Transverse colon (tissue), 4 donors: ENCODE results near the gene OFD1. TPM values are rescaled to one million over a fixed set of nuclear protein-coding genes. Genes with fewer than 3 reads are reported as not detected.

Experiments
- DNase-seq: peaks from one replicate; pipeline ENCODE4 v3.0.0-alpha.2; 2019
- H3K27ac ChIP-seq, 4 donors: fragments of 200-600 bp; sonication (generic); 2 replicates each; pipeline ENCODE4 v1.5.1; 2016 to 2018; ENCODE audit warnings: inconsistent platforms in 4 of 4
- H3K27me3 ChIP-seq: fragments of 200-600 bp; sonication (generic); 2 replicates; pipeline ENCODE4 v1.5.1; 2017; ENCODE audit warnings: inconsistent platforms
- H3K36me3 ChIP-seq, 4 donors: fragments of 200-600 bp; sonication (generic); 2 replicates each; pipeline ENCODE4 v1.5.1; 2017 to 2019; ENCODE audit warnings: inconsistent platforms in 4 of 4
- H3K4me1 ChIP-seq, 4 donors: fragments of 200-600 bp; sonication (generic); 2 replicates each; pipeline ENCODE4 v1.5.1; 2017 to 2020; ENCODE audit warnings: inconsistent platforms in 4 of 4
- H3K4me3 ChIP-seq, 4 donors: fragments of 200-600 bp; sonication (generic); 1 replicate in 1 of 4; 2 replicates in 3 of 4; pipeline versions ENCODE4 v1.5.1 to v1.6.1; 2017 to 2019; ENCODE audit warnings: inconsistent platforms in 4 of 4
- H3K9me3 ChIP-seq, 2 donors: fragments of 200-600 bp; sonication (generic); 2 replicates each; pipeline ENCODE4 v1.5.1; 2017 to 2019; ENCODE audit warnings: inconsistent platforms in 2 of 2
- EP300 ChIP-seq: sonication (generic); formaldehyde crosslinking; IDR thresholded peaks from one replicate; pipeline ENCODE4 v1.6.1; 2017; ENCODE audit warnings: antibody characterized with exemption, low read depth
- POLR2A ChIP-seq: fragments of 450-650 bp; IDR thresholded peaks from one replicate; pipeline ENCODE4 v1.6.1; 2016; ENCODE audit warnings: antibody characterized with exemption, mild to moderate bottlenecking, moderate library complexity
- POLR2AphosphoS5 ChIP-seq, 3 donors: sonication (generic); formaldehyde crosslinking; IDR thresholded peaks; one replicate each; pipeline ENCODE4 v1.6.1; 2016; ENCODE audit warnings: antibody characterized with exemption in 3 of 3
- WGBS, 2 donors: methylation state at CpG; one replicate each; pipeline ENCODE4 v1.1.5; 2018; ENCODE audit warnings: low coverage in 1 of 2; 5-methylcytosine and 5-hydroxymethylcytosine counted together
- in situ Hi-C, 4 donors: fragments of 200-750 bp; cut with MboI; loops; one replicate each; pipeline versions ENCODE4 v1.15.0 to v1.15.1; 2017; ENCODE audit warnings: low sequenced_read_pairs in 3 of 4, low pct_ligation_motif_present in 1 of 4, low pct_unique_long_range_greater_than_20kb in 1 of 4
- intact Hi-C: fragments of 100-400 bp; cut with DNase I; formaldehyde crosslinking; loops from one replicate; pipeline ENCODE4 v1.15.1; 2023; ENCODE audit warnings: low total_unique reads
- total RNA-seq, 4 donors: library from RNA; depleted of rRNA; stranded (reverse); fragments of >200 nt; gene quantifications; one replicate each; pipeline ENCODE4 v1.1.0, GENCODE V29; 2016
- TF ChIP-seq, protein P1 (sequence below), 5 experiments: fragments of 200-600 bp in 3 of 5; fragments of 450-650 bp in 2 of 5; sonication (generic) in 3 of 5; IDR thresholded peaks; 1 replicate in 2 of 5; 2 replicates in 3 of 5; pipeline ENCODE4 v1.5.1; 2016 to 2017; ENCODE audit warnings: antibody characterized with exemption in 5 of 5, inconsistent platforms in 3 of 5, mild to moderate bottlenecking in 2 of 5, moderate library complexity in 1 of 5

OFD1 gene
- total RNA-seq, 4 donors from 2014 or later: 27.2 to 184 (median 62.8) TPM

DNA sequence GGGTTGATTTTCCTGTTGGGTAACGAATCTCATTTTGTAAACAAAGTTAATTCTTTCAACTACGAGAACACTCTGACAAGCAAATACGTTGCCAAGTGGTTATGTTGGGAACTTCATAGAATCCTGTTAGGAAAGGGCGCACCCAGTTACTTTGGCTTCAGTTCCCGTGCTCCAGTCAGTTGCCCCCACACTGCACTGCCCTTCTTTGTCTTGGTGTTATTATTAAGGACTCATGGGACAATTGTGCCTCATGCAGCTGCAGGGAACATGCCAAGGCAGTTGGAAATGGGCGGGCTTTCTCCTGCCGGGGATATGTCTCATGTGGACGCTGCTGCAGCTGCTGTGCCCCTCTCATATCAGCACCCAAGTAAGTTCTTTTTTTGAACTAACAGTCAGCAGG is 28.9 kb downstream of the OFD1 start:
- WGBS, 2 donors: 78 to 88% methylated on average over 3 to 8 of the region's 8 CpGs
- no peaks in the 10 kb centered on the region for H3K9me3 ChIP-seq
- TF ChIP-seq, protein P1, sequence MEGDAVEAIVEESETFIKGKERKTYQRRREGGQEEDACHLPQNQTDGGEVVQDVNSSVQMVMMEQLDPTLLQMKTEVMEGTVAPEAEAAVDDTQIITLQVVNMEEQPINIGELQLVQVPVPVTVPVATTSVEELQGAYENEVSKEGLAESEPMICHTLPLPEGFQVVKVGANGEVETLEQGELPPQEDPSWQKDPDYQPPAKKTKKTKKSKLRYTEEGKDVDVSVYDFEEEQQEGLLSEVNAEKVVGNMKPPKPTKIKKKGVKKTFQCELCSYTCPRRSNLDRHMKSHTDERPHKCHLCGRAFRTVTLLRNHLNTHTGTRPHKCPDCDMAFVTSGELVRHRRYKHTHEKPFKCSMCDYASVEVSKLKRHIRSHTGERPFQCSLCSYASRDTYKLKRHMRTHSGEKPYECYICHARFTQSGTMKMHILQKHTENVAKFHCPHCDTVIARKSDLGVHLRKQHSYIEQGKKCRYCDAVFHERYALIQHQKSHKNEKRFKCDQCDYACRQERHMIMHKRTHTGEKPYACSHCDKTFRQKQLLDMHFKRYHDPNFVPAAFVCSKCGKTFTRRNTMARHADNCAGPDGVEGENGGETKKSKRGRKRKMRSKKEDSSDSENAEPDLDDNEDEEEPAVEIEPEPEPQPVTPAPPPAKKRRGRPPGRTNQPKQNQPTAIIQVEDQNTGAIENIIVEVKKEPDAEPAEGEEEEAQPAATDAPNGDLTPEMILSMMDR (IDR thresholded peaks at IDR 0.05): no peak
- TF ChIP-seq EP300: no peak
- TF ChIP-seq POLR2A: no peak
- TF ChIP-seq POLR2AphosphoS5 (IDR thresholded peaks at IDR 0.05): no peak
- no peaks in the 10 kb centered on the region for H3K36me3 ChIP-seq
- H3K4me1 ChIP-seq: peaks cover 0 to 3% (median 1%) of the 10 kb centered on the region in 4 donors
- H3K27ac ChIP-seq: no peak overlapping the region
- no peak overlapping the region for H3K4me3 ChIP-seq
- H3K27me3 ChIP-seq: no peaks in the 10 kb centered on the region
- in situ Hi-C loops: loop anchor here in 2 of 4 donors (25.0 kb wide), 2 partner anchors 251 to 274 kb away; partner anchors contain the start of gene GEMIN8 (in 2 of the 2)
- intact Hi-C loops: no loop called here
- no peak for DNase-seq

DNA sequence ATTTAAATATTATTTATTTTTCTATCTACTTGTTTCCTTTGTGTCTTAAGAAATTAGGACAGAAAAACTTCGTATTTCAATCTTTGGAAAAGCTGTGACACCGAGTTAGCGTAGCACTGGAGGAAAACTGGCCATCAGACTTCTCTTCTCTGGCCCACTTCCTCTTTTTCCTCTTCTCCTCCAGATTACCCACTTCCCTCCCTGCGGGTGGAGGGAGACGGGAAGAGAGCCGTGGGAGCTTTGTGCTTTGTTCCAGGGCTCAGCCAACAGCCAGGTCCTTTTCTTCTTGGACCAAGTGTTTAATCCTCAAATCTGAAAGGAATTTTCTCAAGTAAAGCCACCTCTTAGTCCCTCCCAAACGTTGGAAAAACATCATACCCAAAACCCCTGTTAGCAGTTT is 29.7 kb downstream of the OFD1 start:
- no peak for DNase-seq
- no peaks in the 10 kb centered on the region for H3K36me3 ChIP-seq
- TF ChIP-seq, protein P1 (IDR thresholded peaks at IDR 0.05): no peak
- TF ChIP-seq EP300 (no peak), POLR2AphosphoS5 (IDR thresholded peaks at IDR 0.05) (no peak), POLR2A (no peak)
- intact Hi-C loops: no loop called here
- H3K4me1 ChIP-seq: peaks cover 0 to 3% (median 1%) of the 10 kb centered on the region in 4 donors
- H3K4me3 ChIP-seq: no peak overlapping the region
- WGBS, 2 donors: 67% methylated on average over 7 of the region's 7 CpGs; no CpG with 5 or more reads in 1 of the 2 donors
- peak overlapping the region in 1 of 4 donors; percentile 16 for H3K27ac ChIP-seq
- no peaks in the 10 kb centered on the region for H3K9me3 ChIP-seq
- in situ Hi-C loops: loop anchor here in 2 of 4 donors (25.0 kb wide), 2 partner anchors 252 to 273 kb away; partner anchors contain the start of gene GEMIN8 (in 2 of the 2)
- H3K27me3 ChIP-seq: no peaks in the 10 kb centered on the region

GRCh38 chrX:13764765-13765164 is 30.2 kb downstream of the OFD1 start:
- no peak for TF ChIP-seq EP300
- TF ChIP-seq, protein P1 (IDR thresholded peaks at IDR 0.05): no peak
- no peak for TF ChIP-seq POLR2AphosphoS5 (IDR thresholded peaks at IDR 0.05)
- no peak for TF ChIP-seq POLR2A
- H3K36me3 ChIP-seq: no peaks in the 10 kb centered on the region
- H3K4me3 ChIP-seq: no peak overlapping the region
- no peaks in the 10 kb centered on the region for H3K27me3 ChIP-seq
- DNase-seq: no peak
- H3K9me3 ChIP-seq: no peaks in the 10 kb centered on the region
- intact Hi-C loops (no loop called here), in situ Hi-C loops (loop anchor here in 2 of 4 donors (25.0 kb wide), 2 partner anchors 252 to 273 kb away; partner anchors contain the start of gene GEMIN8 (in 2 of the 2))
- WGBS, 2 donors: 60 to 75% methylated on average over 1 to 6 of the region's 6 CpGs
- H3K27ac ChIP-seq: peak overlapping the region in 1 of 4 donors; percentile 16
- H3K4me1 ChIP-seq: peaks cover 0 to 3% (median 1%) of the 10 kb centered on the region in 4 donors

DNA sequence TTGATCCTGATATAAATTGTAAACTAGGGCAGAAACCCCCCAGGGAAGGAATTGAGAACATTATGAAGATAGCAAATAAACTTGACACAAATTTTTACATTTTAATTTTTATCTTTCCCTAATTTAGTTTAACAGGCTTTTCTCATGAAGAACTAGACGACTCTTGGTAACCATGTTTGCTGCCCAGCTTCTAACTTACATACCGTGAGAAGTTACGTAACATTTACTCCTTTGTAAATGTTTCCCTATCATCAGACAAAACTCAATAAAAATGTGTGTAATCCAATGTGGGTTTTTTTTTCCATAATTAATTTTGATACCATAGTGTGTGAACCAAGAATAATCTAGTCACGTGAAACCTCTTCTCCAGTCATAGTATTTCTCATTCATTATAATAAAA is 34.4 kb downstream of the OFD1 start:
- intact Hi-C loops: no loop called here
- H3K4me3 ChIP-seq: no peak overlapping the region
- H3K9me3 ChIP-seq: no peaks in the 10 kb centered on the region
- no peaks in the 10 kb centered on the region for H3K27me3 ChIP-seq
- H3K27ac ChIP-seq: no peak overlapping the region
- no peaks in the 10 kb centered on the region for H3K36me3 ChIP-seq
- no peak for DNase-seq
- WGBS, 2 donors: 90 to 94% methylated on average over 4 of the region's 4 CpGs
- TF ChIP-seq POLR2A (no peak), POLR2AphosphoS5 (IDR thresholded peaks at IDR 0.05) (no peak), EP300 (no peak)
- TF ChIP-seq, protein P1 (IDR thresholded peaks at IDR 0.05): no peak
- peaks cover 0 to 3% (median under 1%) of the 10 kb centered on the region in 4 donors for H3K4me1 ChIP-seq
- in situ Hi-C loops: loop anchor here in 2 of 4 donors (25.0 kb wide), 2 partner anchors 257 to 268 kb away; partner anchors contain the start of gene GEMIN8 (in 2 of the 2)
